Measurements from ENCODE around the gene NEAT1. TPM values are rescaled to one million over a fixed set of nuclear protein-coding genes. Genes with fewer than 3 reads are reported as not detected.

Gene NEAT1
- total and polyA plus RNA-seq, 2 experiments from 2014 or later: 5.3 to 7.2 TPM

DNA sequence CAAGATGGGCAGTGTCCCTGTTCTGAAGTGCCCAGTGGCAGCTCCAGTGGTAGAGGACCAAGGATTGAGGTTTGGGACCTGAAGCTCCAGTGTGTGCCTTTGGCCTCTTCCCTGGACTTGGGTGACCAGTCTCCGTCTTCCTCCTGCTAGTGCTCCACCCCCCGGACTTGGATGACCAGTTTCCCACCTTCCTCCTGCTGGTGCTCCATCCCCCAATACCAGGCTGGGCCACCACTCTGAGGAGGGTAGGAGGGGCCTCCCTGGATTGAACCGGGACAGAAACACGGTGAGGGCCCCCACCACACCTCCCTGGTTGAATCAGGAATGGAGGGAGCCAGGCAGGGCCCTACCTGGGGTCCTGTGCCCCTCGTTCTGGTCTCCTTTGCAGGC, 10.9 kb upstream of the NEAT1 start (continued):
- TF ChIP-seq, protein P1, sequence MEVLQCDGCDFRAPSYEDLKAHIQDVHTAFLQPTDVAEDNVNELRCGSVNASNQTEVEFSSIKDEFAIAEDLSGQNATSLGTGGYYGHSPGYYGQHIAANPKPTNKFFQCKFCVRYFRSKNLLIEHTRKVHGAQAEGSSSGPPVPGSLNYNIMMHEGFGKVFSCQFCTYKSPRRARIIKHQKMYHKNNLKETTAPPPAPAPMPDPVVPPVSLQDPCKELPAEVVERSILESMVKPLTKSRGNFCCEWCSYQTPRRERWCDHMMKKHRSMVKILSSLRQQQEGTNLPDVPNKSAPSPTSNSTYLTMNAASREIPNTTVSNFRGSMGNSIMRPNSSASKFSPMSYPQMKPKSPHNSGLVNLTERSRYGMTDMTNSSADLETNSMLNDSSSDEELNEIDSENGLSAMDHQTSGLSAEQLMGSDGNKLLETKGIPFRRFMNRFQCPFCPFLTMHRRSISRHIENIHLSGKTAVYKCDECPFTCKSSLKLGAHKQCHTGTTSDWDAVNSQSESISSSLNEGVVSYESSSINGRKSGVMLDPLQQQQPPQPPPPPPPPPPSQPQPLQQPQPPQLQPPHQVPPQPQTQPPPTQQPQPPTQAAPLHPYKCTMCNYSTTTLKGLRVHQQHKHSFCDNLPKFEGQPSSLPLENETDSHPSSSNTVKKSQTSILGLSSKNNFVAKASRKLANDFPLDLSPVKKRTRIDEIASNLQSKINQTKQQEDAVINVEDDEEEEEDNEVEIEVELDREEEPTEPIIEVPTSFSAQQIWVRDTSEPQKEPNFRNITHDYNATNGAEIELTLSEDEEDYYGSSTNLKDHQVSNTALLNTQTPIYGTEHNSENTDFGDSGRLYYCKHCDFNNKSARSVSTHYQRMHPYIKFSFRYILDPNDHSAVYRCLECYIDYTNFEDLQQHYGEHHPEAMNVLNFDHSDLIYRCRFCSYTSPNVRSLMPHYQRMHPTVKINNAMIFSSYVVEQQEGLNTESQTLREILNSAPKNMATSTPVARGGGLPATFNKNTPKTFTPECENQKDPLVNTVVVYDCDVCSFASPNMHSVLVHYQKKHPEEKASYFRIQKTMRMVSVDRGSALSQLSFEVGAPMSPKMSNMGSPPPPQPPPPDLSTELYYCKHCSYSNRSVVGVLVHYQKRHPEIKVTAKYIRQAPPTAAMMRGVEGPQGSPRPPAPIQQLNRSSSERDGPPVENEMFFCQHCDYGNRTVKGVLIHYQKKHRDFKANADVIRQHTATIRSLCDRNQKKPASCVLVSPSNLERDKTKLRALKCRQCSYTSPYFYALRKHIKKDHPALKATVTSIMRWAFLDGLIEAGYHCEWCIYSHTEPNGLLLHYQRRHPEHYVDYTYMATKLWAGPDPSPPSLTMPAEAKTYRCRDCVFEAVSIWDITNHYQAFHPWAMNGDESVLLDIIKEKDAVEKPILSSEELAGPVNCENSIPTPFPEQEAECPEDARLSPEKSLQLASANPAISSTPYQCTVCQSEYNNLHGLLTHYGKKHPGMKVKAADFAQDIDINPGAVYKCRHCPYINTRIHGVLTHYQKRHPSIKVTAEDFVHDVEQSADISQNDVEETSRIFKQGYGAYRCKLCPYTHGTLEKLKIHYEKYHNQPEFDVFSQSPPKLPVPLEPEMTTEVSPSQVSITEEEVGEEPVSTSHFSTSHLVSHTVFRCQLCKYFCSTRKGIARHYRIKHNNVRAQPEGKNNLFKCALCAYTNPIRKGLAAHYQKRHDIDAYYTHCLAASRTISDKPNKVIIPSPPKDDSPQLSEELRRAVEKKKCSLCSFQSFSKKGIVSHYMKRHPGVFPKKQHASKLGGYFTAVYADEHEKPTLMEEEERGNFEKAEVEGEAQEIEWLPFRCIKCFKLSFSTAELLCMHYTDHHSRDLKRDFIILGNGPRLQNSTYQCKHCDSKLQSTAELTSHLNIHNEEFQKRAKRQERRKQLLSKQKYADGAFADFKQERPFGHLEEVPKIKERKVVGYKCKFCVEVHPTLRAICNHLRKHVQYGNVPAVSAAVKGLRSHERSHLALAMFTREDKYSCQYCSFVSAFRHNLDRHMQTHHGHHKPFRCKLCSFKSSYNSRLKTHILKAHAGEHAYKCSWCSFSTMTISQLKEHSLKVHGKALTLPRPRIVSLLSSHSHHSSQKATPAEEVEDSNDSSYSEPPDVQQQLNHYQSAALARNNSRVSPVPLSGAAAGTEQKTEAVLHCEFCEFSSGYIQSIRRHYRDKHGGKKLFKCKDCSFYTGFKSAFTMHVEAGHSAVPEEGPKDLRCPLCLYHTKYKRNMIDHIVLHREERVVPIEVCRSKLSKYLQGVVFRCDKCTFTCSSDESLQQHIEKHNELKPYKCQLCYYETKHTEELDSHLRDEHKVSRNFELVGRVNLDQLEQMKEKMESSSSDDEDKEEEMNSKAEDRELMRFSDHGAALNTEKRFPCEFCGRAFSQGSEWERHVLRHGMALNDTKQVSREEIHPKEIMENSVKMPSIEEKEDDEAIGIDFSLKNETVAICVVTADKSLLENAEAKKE (CRISPR knock-in tag; IDR thresholded peaks at IDR 0.05): no peak
- no peak for TF ChIP-seq CREB1 (CRISPR knock-in tag; IDR thresholded peaks at IDR 0.05; ENCODE audit: low read depth)
- TF ChIP-seq ZNF114 (CRISPR knock-in tag; IDR thresholded peaks at IDR 0.05): no peak
- no peak for TF ChIP-seq CTCF (conservative IDR thresholded peaks at IDR 0.05; ENCODE audit: low read depth in 2 of 2)
- TF ChIP-seq NANOG (IDR thresholded peaks at IDR 0.05; ENCODE audit: borderline replicate concordance): no peak

DNA sequence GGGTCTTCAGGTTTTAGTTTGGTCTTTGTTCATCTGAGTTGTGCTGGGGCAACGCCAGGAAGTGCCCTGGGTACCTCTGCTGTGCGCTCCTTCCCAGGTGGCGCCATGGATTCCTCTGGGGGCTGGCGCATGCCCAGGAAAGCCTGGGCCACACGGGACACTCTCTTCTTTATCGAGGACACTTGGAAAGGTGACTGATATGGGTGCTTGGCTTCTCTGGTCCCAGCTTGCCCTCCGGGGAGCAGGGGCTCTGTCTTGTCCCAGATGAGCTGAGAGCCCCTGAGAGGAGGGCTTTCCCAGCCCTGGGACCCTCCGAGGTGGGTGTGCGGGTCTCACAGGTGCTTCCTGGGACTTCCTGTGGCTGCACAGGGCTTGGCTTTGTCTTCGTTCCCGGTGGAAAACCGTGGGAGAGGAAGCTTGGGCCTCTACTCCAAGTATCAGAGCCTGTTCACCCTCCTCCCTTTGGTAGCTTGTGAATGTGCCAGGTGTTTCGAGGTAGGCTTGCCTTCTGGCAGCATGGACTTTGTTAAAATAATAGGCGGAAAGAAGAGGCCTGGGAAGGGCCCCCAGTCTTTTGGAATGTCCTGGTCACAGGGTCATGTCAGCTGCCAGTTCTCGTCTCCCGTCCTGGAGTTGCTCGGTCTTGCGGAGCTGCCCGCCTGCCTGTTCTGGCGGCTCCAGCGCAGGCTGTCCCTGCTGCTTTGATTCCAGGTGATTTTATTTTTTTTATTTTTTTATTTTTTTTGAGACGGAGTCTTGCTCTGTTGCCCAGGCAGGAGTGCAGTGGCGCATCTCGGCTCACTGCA, 10.1 kb upstream of the NEAT1 start:
- H2AFZ ChIP-seq: no peak overlapping the region
- no peak overlapping the region for H3K4me3 Mint-ChIP-seq
- H3K27me3 Mint-ChIP-seq (ENCODE audit: insufficient read depth, low read depth, poor library complexity): peaks cover 14% of the 10 kb centered on the region
- H3K27ac ChIP-seq (ENCODE audit: low read depth): no peak overlapping the region
- no peaks in the 10 kb centered on the region for H3K9me3 Mint-ChIP-seq
- DNase-seq (ENCODE audit: low spot score): no peak
- H3K4me1 Mint-ChIP-seq: peaks cover 19% of the 10 kb centered on the region
- peaks cover 11% of the 10 kb centered on the region for H3K4me1 ChIP-seq (ENCODE audit: insufficient read depth)
- no peaks in the 10 kb centered on the region for H4K20me1 ChIP-seq (replicated peaks; ENCODE audit: insufficient read depth)
- no peak overlapping the region for H3K4me3 ChIP-seq
- no peak for ATAC-seq
- H3K27ac Mint-ChIP-seq: no peak overlapping the region
- no peaks in the 10 kb centered on the region for H3K27me3 ChIP-seq (ENCODE audit: insufficient read depth)
- no peak overlapping the region for H3K4me2 ChIP-seq
- no peaks in the 10 kb centered on the region for H3K9me2 ChIP-seq (ENCODE audit: insufficient read depth)
- H3K36me3 ChIP-seq (ENCODE audit: insufficient read depth): no peaks in the 10 kb centered on the region
- peaks cover 8% of the 10 kb centered on the region for H3F3A ChIP-seq (replicated peaks; ENCODE audit: low read depth)
- peaks cover 4% of the 10 kb centered on the region; the same call in 2 of the 3 replicates for H3K36me3 Mint-ChIP-seq (ENCODE audit: low read depth)
- H3K79me2 ChIP-seq (replicated peaks; ENCODE audit: insufficient read depth): no peaks in the 10 kb centered on the region
- no peak for TF ChIP-seq EZH2 (IDR thresholded peaks at IDR 0.05; ENCODE audit: low read depth, unreplicated experiment)
- TF ChIP-seq NANOG (IDR thresholded peaks at IDR 0.05; ENCODE audit: borderline replicate concordance): no peak
- no peak for TF ChIP-seq ZNF114 (CRISPR knock-in tag; IDR thresholded peaks at IDR 0.05)
- TF ChIP-seq, protein P2, sequence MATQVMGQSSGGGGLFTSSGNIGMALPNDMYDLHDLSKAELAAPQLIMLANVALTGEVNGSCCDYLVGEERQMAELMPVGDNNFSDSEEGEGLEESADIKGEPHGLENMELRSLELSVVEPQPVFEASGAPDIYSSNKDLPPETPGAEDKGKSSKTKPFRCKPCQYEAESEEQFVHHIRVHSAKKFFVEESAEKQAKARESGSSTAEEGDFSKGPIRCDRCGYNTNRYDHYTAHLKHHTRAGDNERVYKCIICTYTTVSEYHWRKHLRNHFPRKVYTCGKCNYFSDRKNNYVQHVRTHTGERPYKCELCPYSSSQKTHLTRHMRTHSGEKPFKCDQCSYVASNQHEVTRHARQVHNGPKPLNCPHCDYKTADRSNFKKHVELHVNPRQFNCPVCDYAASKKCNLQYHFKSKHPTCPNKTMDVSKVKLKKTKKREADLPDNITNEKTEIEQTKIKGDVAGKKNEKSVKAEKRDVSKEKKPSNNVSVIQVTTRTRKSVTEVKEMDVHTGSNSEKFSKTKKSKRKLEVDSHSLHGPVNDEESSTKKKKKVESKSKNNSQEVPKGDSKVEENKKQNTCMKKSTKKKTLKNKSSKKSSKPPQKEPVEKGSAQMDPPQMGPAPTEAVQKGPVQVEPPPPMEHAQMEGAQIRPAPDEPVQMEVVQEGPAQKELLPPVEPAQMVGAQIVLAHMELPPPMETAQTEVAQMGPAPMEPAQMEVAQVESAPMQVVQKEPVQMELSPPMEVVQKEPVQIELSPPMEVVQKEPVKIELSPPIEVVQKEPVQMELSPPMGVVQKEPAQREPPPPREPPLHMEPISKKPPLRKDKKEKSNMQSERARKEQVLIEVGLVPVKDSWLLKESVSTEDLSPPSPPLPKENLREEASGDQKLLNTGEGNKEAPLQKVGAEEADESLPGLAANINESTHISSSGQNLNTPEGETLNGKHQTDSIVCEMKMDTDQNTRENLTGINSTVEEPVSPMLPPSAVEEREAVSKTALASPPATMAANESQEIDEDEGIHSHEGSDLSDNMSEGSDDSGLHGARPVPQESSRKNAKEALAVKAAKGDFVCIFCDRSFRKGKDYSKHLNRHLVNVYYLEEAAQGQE (IDR thresholded peaks at IDR 0.05; ENCODE audit: unreplicated experiment): no peak

Data from GM23338 (cell line).